GM12878 (cell line): ENCODE results near the gene FBXO15. TPM values are rescaled to one million over a fixed set of nuclear protein-coding genes. Genes with fewer than 3 reads are reported as not detected.

Source experiments
- ATAC-seq: fragments of 200-7000 bp; cut with Tn5 transposase; 3 replicates; pipeline ENCODE4 v1.9.1; 2020; ENCODE audit warnings: mild to moderate bottlenecking, moderate library complexity
- BruUV-seq: library from RNA; stranded (reverse); fragments of 400-500 nt; replicated peaks from 2 replicates; lab custom pipeline; 2021; lab: Mats Ljungman, UMichigan
- CTCF ChIA-PET: fragments of 300-600 bp; sonication (Branson Sonifier 250); formaldehyde crosslinking; extraction: SDS; loops from one replicate; lab custom pipeline; 2021; ENCODE audit warnings: inconsistent platforms; lab: Yijun Ruan, JAX
- POLR2A ChIA-PET: fragments of 350-600 bp; formaldehyde crosslinking; extraction: SDS; loops from one replicate; lab custom pipeline; 2021; ENCODE audit warnings: inconsistent platforms; lab: Charles Lee
- RAD21 ChIA-PET: fragments of 300-600 bp; sonication (Branson Sonifier 250); formaldehyde crosslinking; loops from one replicate; lab custom pipeline; 2023; ENCODE audit warnings: antibody characterized with exemption; ENCODE audit not compliant: unreplicated experiment; lab: Charles Lee
- SMC1A ChIA-PET: fragments of 300-600 bp; sonication (Branson Sonifier 250); formaldehyde crosslinking; loops from one replicate; lab custom pipeline; 2023; ENCODE audit not compliant: unreplicated experiment, uncharacterized antibody; lab: Charles Lee
- DNase-seq: peaks from one replicate; pipeline ENCODE4 v3.0.0-alpha.2; 2011; ENCODE audit warnings: low read depth, low spot score
- FAIRE-seq: peaks from 3 replicates; lab custom pipeline; 2011; peaks lifted over from hg19 to GRCh38; lab: Jason Lieb, UNC
- H2AFZ ChIP-seq: 2 replicates; pipeline ENCODE4 v1.6.0; 2011; ENCODE audit warnings: low read depth, low read length, control low read depth; ENCODE audit not compliant: control insufficient read depth
- H3K27ac ChIP-seq: 2 replicates; pipeline ENCODE4 v1.5.1; 2011; ENCODE audit warnings: control low read depth; ENCODE audit not compliant: control insufficient read depth, insufficient read depth
- H3K27me3 ChIP-seq, 2 experiments: replicated peaks in 1 of 2; 2 replicates each; pipeline versions ENCODE4 v1.6.0 to v1.6.1; 2011; ENCODE audit warnings: low read length in 1 of 2; ENCODE audit not compliant: control insufficient read depth in 2 of 2, insufficient read depth in 2 of 2
- H3K36me3 ChIP-seq, 2 experiments: 2 replicates each; pipeline ENCODE4 v1.5.1; 2011; ENCODE audit warnings: low read length in 1 of 2; ENCODE audit not compliant: control insufficient read depth in 2 of 2, insufficient read depth in 2 of 2
- H3K4me1 ChIP-seq: 2 replicates; pipeline ENCODE4 v1.6.1; 2011; ENCODE audit warnings: mild to moderate bottlenecking, low read length, moderate library complexity, mixed read lengths; ENCODE audit not compliant: control insufficient read depth, insufficient read depth
- H3K4me2 ChIP-seq: 2 replicates; pipeline ENCODE4 v1.6.0; 2011; ENCODE audit warnings: control low read depth; ENCODE audit not compliant: control insufficient read depth, insufficient read depth
- H3K4me3 ChIP-seq: fragments of 200-600 bp; sonication (generic); 2 replicates; pipeline ENCODE4 v1.5.1; 2016
- H3K79me2 ChIP-seq: 2 replicates; pipeline ENCODE4 v1.6.0; 2011; ENCODE audit warnings: low read length; ENCODE audit not compliant: control insufficient read depth, insufficient read depth
- H3K9ac ChIP-seq: 2 replicates; pipeline ENCODE4 v1.8.0; 2011; ENCODE audit warnings: low read length, control low read depth, mixed read lengths; ENCODE audit not compliant: control insufficient read depth, insufficient read depth
- H3K9me3 ChIP-seq: replicated peaks from 3 replicates; pipeline ENCODE4 v1.5.1; 2011; ENCODE audit warnings: mild to moderate bottlenecking, low read length; ENCODE audit not compliant: control insufficient read depth, insufficient read depth
- H4K20me1 ChIP-seq: 2 replicates; pipeline ENCODE4 v1.6.0; 2011; ENCODE audit not compliant: control insufficient read depth, insufficient read depth
- BHLHE40 ChIP-seq, 2 experiments: fragments of 450-650 bp in 1 of 2; IDR thresholded peaks; 2 replicates each; pipeline ENCODE4 v1.6.1; 2011 to 2017; ENCODE audit warnings: low read depth in 2 of 2, borderline replicate concordance in 1 of 2, improper control_type of control experiment in 1 of 2, low read length in 1 of 2, mild to moderate bottlenecking in 1 of 2
- BMI1 ChIP-seq: fragments of 450-650 bp; IDR thresholded peaks from 2 replicates; pipeline ENCODE4 v1.6.1; 2016; ENCODE audit warnings: mild to moderate bottlenecking, moderate library complexity, borderline replicate concordance
- CHD4 ChIP-seq: fragments of 200-600 bp; sonication (generic); IDR thresholded peaks from 2 replicates; pipeline ENCODE4 v1.6.1; 2016; ENCODE audit warnings: mild to moderate bottlenecking
- ELK1 ChIP-seq: IDR thresholded peaks from 2 replicates; pipeline ENCODE4 v1.6.1; 2012; ENCODE audit warnings: low read depth, low read length, improper control_type of control experiment
- MYB ChIP-seq: fragments of 150-350 bp; IDR thresholded peaks from 2 replicates; pipeline ENCODE4 v1.6.1; 2014; ENCODE audit warnings: mild to moderate bottlenecking, low read depth, low read length, borderline replicate concordance
- NR2C1 ChIP-seq: fragments of 450-650 bp; IDR thresholded peaks from 2 replicates; pipeline ENCODE4 v1.6.1; 2017; ENCODE audit warnings: antibody characterized with exemption, mild to moderate bottlenecking, moderate library complexity
- PAX8 ChIP-seq: fragments of 450-650 bp; IDR thresholded peaks from 2 replicates; pipeline ENCODE4 v1.6.1; 2017; ENCODE audit warnings: mild to moderate bottlenecking, moderate library complexity
- POLR2A ChIP-seq: IDR thresholded peaks from 2 replicates; pipeline ENCODE4 v1.6.1; 2011; ENCODE audit warnings: low read depth, mild to moderate bottlenecking, low read length
- RUNX3 ChIP-seq: IDR thresholded peaks from 2 replicates; pipeline ENCODE4 v1.6.1; 2012; ENCODE audit warnings: low read length, inconsistent platforms
- SIN3A ChIP-seq: IDR thresholded peaks from 2 replicates; pipeline ENCODE4 v1.6.1; 2012; ENCODE audit warnings: low read depth, low read length, improper control_type of control experiment
- SKIL ChIP-seq: fragments of 450-650 bp; IDR thresholded peaks from 2 replicates; pipeline ENCODE4 v1.6.1; 2017; ENCODE audit warnings: mild to moderate bottlenecking, low read depth, inconsistent platforms; ENCODE audit not compliant: poor library complexity, severe bottlenecking
- SREBF1 ChIP-seq: IDR thresholded peaks from 2 replicates; pipeline ENCODE4 v1.6.1; 2012; ENCODE audit warnings: mild to moderate bottlenecking, low read length
- SREBF2 ChIP-seq: IDR thresholded peaks from 2 replicates; pipeline ENCODE4 v1.6.1; 2012; ENCODE audit warnings: mild to moderate bottlenecking, low read length
- TAF1 ChIP-seq: IDR thresholded peaks from 2 replicates; pipeline ENCODE4 v1.6.1; 2011; ENCODE audit warnings: mild to moderate bottlenecking, low read depth, low read length, borderline replicate concordance
- TCF3 ChIP-seq: IDR thresholded peaks from 2 replicates; pipeline ENCODE4 v1.6.1; 2012; ENCODE audit warnings: low read depth, mild to moderate bottlenecking, low read length, borderline replicate concordance; ENCODE audit not compliant: insufficient read depth
- ZNF217 ChIP-seq: fragments of 450-650 bp; IDR thresholded peaks from 2 replicates; pipeline ENCODE4 v1.6.1; 2017; ENCODE audit warnings: antibody characterized with exemption, mild to moderate bottlenecking
- ZNF384 ChIP-seq: IDR thresholded peaks from 2 replicates; pipeline ENCODE4 v1.6.1; 2012; ENCODE audit warnings: low read depth, mild to moderate bottlenecking, low read length, improper control_type of control experiment, borderline replicate concordance
- WGBS: methylation state at CpG from one replicate; pipeline ENCODE4 v1.1.6; 2016; ENCODE audit warnings: low lambda C conversion rate; ENCODE audit not compliant: insufficient replicate concordance, insufficient coverage; ENCODE audit errors: missing lambda C conversion rate; 5-methylcytosine and 5-hydroxymethylcytosine counted together
- in situ Hi-C: fragments of 300-500 bp; cut with MboI; formaldehyde crosslinking; loops from 9 replicates; pipeline ENCODE4 v1.14.3; 2018; ENCODE audit warnings: mixed read lengths
- intact Hi-C: fragments of 100-400 bp; cut with micrococcal nuclease; formaldehyde crosslinking; loops from one replicate; pipeline ENCODE4 v1.14.2; 2022; ENCODE audit not compliant: unreplicated experiment
- polyA plus RNA-seq, 11 experiments: library from polyadenylated mRNA; depleted of rRNA in 4 of 11; unstranded in 6 of 11; stranded (reverse) in 5 of 11; fragments of >200 nt; fragmentation: Nextera tagmentation in 4 of 11; fragmentation: Illumina TruSeq in 1 of 11; extraction: Ambion mirVana in 4 of 11; extraction: Trizol in 1 of 11; gene quantifications; 1 replicate in 1 of 11; 2 replicates in 10 of 11; pipeline versions ENCODE4 v1.2.1 to v1.2.3, GENCODE V29; 2011 to 2016; ENCODE audit warnings: inconsistent platforms in 2 of 11, missing spikeins in 2 of 11, low read depth in 1 of 11
- total RNA-seq, 4 experiments: library from RNA; depleted of rRNA in 3 of 4; stranded (reverse); fragments of >200 nt in 3 of 4; fragmentation: Illumina TruSeq in 1 of 4; extraction: Trizol in 1 of 4; gene quantifications; 2 replicates each; pipeline versions ENCODE4 v1.2.1 to v1.2.3, GENCODE V29; 2013 to 2021

The FBXO15 gene
- total and polyA plus RNA-seq, 10 of the 15 experiments (the other 5 are each of a cell fraction or from before 2014, with no cell fraction given), result 0.06 to 0.90 (median 0.22) TPM; not detected in 3

GRCh38 chr18:74132201-74132600 is 15.4 kb downstream of the FBXO15 start (continued):
- TF ChIP-seq ELK1 (no peak), PAX8 (no peak), POLR2A (no peak), BMI1 (no peak), RUNX3 (no peak), BHLHE40 (IDR thresholded peaks at IDR 0.05; ENCODE audit: borderline replicate concordance in 1 of 2, low read depth in 2 of 2, low read length in 1 of 2) (no peak), SREBF2 (no peak), SREBF1 (no peak), ZNF217 (no peak), SIN3A (no peak), SKIL (no peak), MYB (no peak)

- no peak overlapping the region for H3K4me2 ChIP-seq
- H3K27me3 ChIP-seq, result peaks cover 0 to 3% of the 10 kb centered on the region in 2 experiments; a peak in 3 of 4 replicates
- no peaks in the 10 kb centered on the region; the same call in 2 of the 3 replicates for H3K9me3 ChIP-seq
- SMC1A ChIA-PET, result no interaction called here
- FAIRE-seq, result no peak
- no peak overlapping the region for H3K27ac ChIP-seq
- no peaks in the 10 kb centered on the region for H3K79me2 ChIP-seq
- TF ChIP-seq ZNF384 (no peak), TCF3 (no peak), NR2C1 (no peak), CHD4 (no peak), TAF1 (no peak)
- TF ChIP-seq, all 136 proteins: peak for 0
- ChIA-PET RAD21 (no interaction called here), CTCF (no interaction called here), POLR2A (no interaction called here)
- no TSS peak for BruUV-seq
- WGBS, result 0% methylated on average over 3 of the region's 3 CpGs
- H3K9ac ChIP-seq, result no peak overlapping the region
- no peak overlapping the region for H3K4me3 ChIP-seq
- DNase-seq (no peak), ATAC-seq (no peak)
- in situ Hi-C loops (no loop called here), intact Hi-C loops (no loop called here)
- no peak overlapping the region for H2AFZ ChIP-seq
- no peaks in the 10 kb centered on the region for H3K4me1 ChIP-seq
- no peaks in the 10 kb centered on the region for H4K20me1 ChIP-seq
- no peaks in the 10 kb centered on the region for H3K36me3 ChIP-seq
Measured at GRCh38 chr18:74131124-74131523, 16.5 kb downstream of the FBXO15 start.
